B cell (primary cell): Measurements from ENCODE around the gene AMBN. TPM values are rescaled to one million over a fixed set of nuclear protein-coding genes. Genes with fewer than 3 reads are reported as not detected.

Source experiments
- ATAC-seq: fragments of 200-7000 bp; cut with Tn5 transposase; one replicate; pipeline ENCODE4 v1.10.0; 2021; ENCODE audit warnings: low read depth, mild to moderate bottlenecking, moderate number of reproducible peaks, moderate library complexity
- CTCF ChIA-PET: fragments of 350-600 bp; sonication (Branson Sonifier 250); formaldehyde crosslinking; loops from one replicate; lab custom pipeline; 2021; ENCODE audit warnings: antibody characterized with exemption, inconsistent platforms; lab: Charles Lee
- POLR2A ChIA-PET: fragments of 350-600 bp; sonication (Branson Sonifier 250); formaldehyde crosslinking; loops from one replicate; lab custom pipeline; 2021; ENCODE audit warnings: antibody characterized with exemption; lab: Charles Lee
- DNase-seq: peaks from one replicate; pipeline ENCODE4 v3.0.0; 2013
- H2AFZ ChIP-seq: 2 replicates; pipeline ENCODE4 v1.6.1; 2012; ENCODE audit warnings: mild to moderate bottlenecking, low read depth, low read length; ENCODE audit not compliant: insufficient read depth, poor library complexity, severe bottlenecking
- H3K27ac ChIP-seq, 2 donors: 1 replicate in 1 of 2; 2 replicates in 1 of 2; pipeline ENCODE4 v1.5.1; 2012 to 2013; ENCODE audit warnings: low read length in 2 of 2, mild to moderate bottlenecking in 2 of 2, moderate library complexity in 1 of 2
- H3K27me3 ChIP-seq, 4 experiments: fragments of 200-600 bp in 1 of 4; sonication (generic) in 1 of 4; replicated peaks in 1 of 4; 1 replicate in 2 of 4; 2 replicates in 2 of 4; pipeline versions ENCODE4 v1.6.1 to v1.7.0; 2013 to 2016; ENCODE audit warnings: low read length in 3 of 4, mild to moderate bottlenecking in 2 of 4, mixed read lengths in 1 of 4, moderate library complexity in 1 of 4; ENCODE audit not compliant: insufficient read depth in 4 of 4, control insufficient read depth in 3 of 4; ENCODE audit errors: control extremely low read depth in 1 of 4
- H3K36me3 ChIP-seq, 2 experiments: replicated peaks in 1 of 2; 1 replicate in 1 of 2; 2 replicates in 1 of 2; pipeline versions ENCODE4 v1.6.1 to v1.7.1; 2013; ENCODE audit warnings: low read length in 1 of 2; ENCODE audit not compliant: insufficient read depth in 2 of 2, control insufficient read depth in 1 of 2; ENCODE audit errors: control extremely low read depth in 1 of 2, extremely low read depth in 1 of 2
- H3K4me1 ChIP-seq, 2 donors: fragments of 200-600 bp in 1 of 2; sonication (generic) in 1 of 2; 1 replicate in 1 of 2; 2 replicates in 1 of 2; pipeline versions ENCODE4 v1.5.1 to v1.6.1; 2013 to 2017; ENCODE audit warnings: low read length in 2 of 2; ENCODE audit not compliant: control insufficient read depth in 2 of 2, insufficient read depth in 2 of 2
- H3K4me2 ChIP-seq: replicated peaks from 2 replicates; pipeline ENCODE3; 2012; ENCODE audit warnings: mild to moderate bottlenecking, low read depth, low read length; ENCODE audit not compliant: poor library complexity, severe bottlenecking
- H3K4me3 ChIP-seq, 5 experiments: fragments of 200-600 bp in 1 of 5; sonication (generic) in 1 of 5; 1 replicate in 3 of 5; 2 replicates in 2 of 5; pipeline versions ENCODE4 v1.5.1 to v1.7.0; 2011 to 2016; ENCODE audit warnings: low read length in 4 of 5, mild to moderate bottlenecking in 4 of 5, low read depth in 2 of 5, control low read depth in 1 of 5, moderate library complexity in 1 of 5; ENCODE audit not compliant: insufficient read depth in 1 of 5; ENCODE audit errors: control extremely low read depth in 1 of 5, extremely low read depth in 1 of 5
- H3K79me2 ChIP-seq: fragments of 200-600 bp; sonication (generic); one replicate; pipeline ENCODE4 v1.6.0; 2016; ENCODE audit warnings: low read length; ENCODE audit not compliant: control insufficient read depth, insufficient read depth
- H3K9ac ChIP-seq: fragments of 200-600 bp; sonication (generic); 2 replicates; pipeline ENCODE4 v1.6.1; 2017; ENCODE audit warnings: mild to moderate bottlenecking, low read length, moderate library complexity
- H3K9me3 ChIP-seq, 3 donors: one replicate each; pipeline versions ENCODE4 v1.6.1 to v1.7.1; 2013; ENCODE audit warnings: low read length in 2 of 3; ENCODE audit not compliant: control insufficient read depth in 2 of 3, insufficient read depth in 1 of 3; ENCODE audit errors: control extremely low read depth in 1 of 3
- H4K20me1 ChIP-seq: 2 replicates; pipeline ENCODE4 v1.6.0; 2012; ENCODE audit warnings: mild to moderate bottlenecking, low read length; ENCODE audit not compliant: insufficient read depth, control insufficient read depth, poor library complexity, severe bottlenecking
- H3K27ac Mint-ChIP-seq: one replicate; pipeline ENCODE4 v1.8.0; 2021; ENCODE audit warnings: mixed read lengths
- H3K27me3 Mint-ChIP-seq: one replicate; pipeline ENCODE4 v1.8.0; 2021; ENCODE audit warnings: mixed read lengths
- H3K4me1 Mint-ChIP-seq: one replicate; pipeline ENCODE4 v1.8.0; 2021; ENCODE audit warnings: mixed read lengths
- H3K4me3 Mint-ChIP-seq: one replicate; pipeline ENCODE4 v1.8.0; 2021; ENCODE audit warnings: mixed read lengths
- H3K9me3 Mint-ChIP-seq: one replicate; pipeline ENCODE4 v1.8.0; 2022; ENCODE audit warnings: mixed read lengths; ENCODE audit not compliant: insufficient read depth
- CTCF ChIP-seq: fragments of 200-600 bp; IDR thresholded peaks from one replicate; pipeline ENCODE4 v1.8.0; 2022; ENCODE audit warnings: antibody characterized with exemption, mild to moderate bottlenecking
- EZH2 ChIP-seq: IDR thresholded peaks from 2 replicates; pipeline ENCODE4 v1.6.1; 2012; ENCODE audit warnings: borderline replicate concordance, low read depth, mild to moderate bottlenecking, moderate library complexity, low read length; ENCODE audit not compliant: insufficient read depth, poor library complexity, severe bottlenecking
- WGBS: methylation state at CpG from one replicate; pipeline ENCODE4 v1.1.5; 2013; ENCODE audit warnings: missing lambda C conversion rate; ENCODE audit not compliant: insufficient coverage; 5-methylcytosine and 5-hydroxymethylcytosine counted together
- intact Hi-C: fragments of 100-400 bp; cut with micrococcal nuclease; formaldehyde crosslinking; loops from one replicate; pipeline ENCODE4 v1.10.0; 2022
- polyA plus RNA-seq: library from polyadenylated mRNA; depleted of rRNA; stranded (reverse); fragments of >200 nt; gene quantifications from 2 replicates; pipeline ENCODE4 v1.2.3, GENCODE V29; 2012
- total RNA-seq, 2 donors: library from RNA; stranded (reverse); fragments of 120-200 nt in 1 of 2; gene quantifications; 1 replicate in 1 of 2; 2 replicates in 1 of 2; pipeline versions ENCODE4 v1.2.3 to v1.2.4, GENCODE V29; 2013 to 2022

Gene AMBN
- total and polyA plus RNA-seq, 2 donors (not counting 1 experiment from before 2014, with no cell fraction given): not detected

- Histone ChIP-seq H3K79me2 (no peaks in the 10 kb centered on the region), H3K4me3 (no peak overlapping the region), H3K9me3 (no peaks in the 10 kb centered on the region), H3K27ac (no peak overlapping the region), H3K27me3 (no peaks in the 10 kb centered on the region), H2AFZ (peak overlapping the region; percentile 29), H3K9ac (no peak overlapping the region), H3K4me2 (peak overlapping the region; percentile 10), H3K4me1 (peaks cover 6 to 12% of the 10 kb centered on the region in 2 donors), H4K20me1 (no peaks in the 10 kb centered on the region), H3K36me3 (peaks cover 6 to 24% of the 10 kb centered on the region in 2 experiments)
- ChIA-PET POLR2A (interaction anchor here (0.6 to 1.3 kb wide), 2 partner anchors 9 to 36 kb away, joined by 3 to 11 read pairs; no protein-coding TSS in a partner anchor), CTCF (interaction anchor here (0.6 to 1.8 kb wide), 41 partner anchors 8 to 1653 kb away, joined by 3 to 19 read pairs (median 4); partner anchors contain the start of genes GRSF1, JCHAIN, MOB1B and UTP3)
- H3K4me3 Mint-ChIP-seq: no peak overlapping the region
- no CpG with 5 or more reads among the region's 4 CpGs for WGBS
- peak; percentile 77 for TF ChIP-seq CTCF
- TF ChIP-seq EZH2: no peak
- H3K27ac Mint-ChIP-seq: no peak overlapping the region
- no peaks in the 10 kb centered on the region for H3K27me3 Mint-ChIP-seq
- intact Hi-C loops: loop anchor here (1.0 to 2.0 kb wide), 5 partner anchors 36 to 358 kb away; partner anchors contain the start of genes GRSF1 and UTP3
- peak; percentile 63 for ATAC-seq
- peak; percentile 62 for DNase-seq
- peaks cover 8% of the 10 kb centered on the region for H3K4me1 Mint-ChIP-seq
- H3K9me3 Mint-ChIP-seq: no peaks in the 10 kb centered on the region
Observed at GRCh38 chr4:70651864-70652506, 59.9 kb downstream of the AMBN start.

GRCh38 chr4:70654605-70655011, 62.6 kb downstream of the AMBN start:
- Histone ChIP-seq H3K36me3 (peaks cover 6 to 44% of the 10 kb centered on the region in 2 experiments), H3K4me2 (no peak overlapping the region)
- POLR2A ChIA-PET: no interaction called here

More at GRCh38 chr4:70654605-70655011, 62.6 kb downstream of the AMBN start:
- no peaks in the 10 kb centered on the region for H4K20me1 ChIP-seq
- TF ChIP-seq CTCF (no peak), EZH2 (no peak)
- Mint-ChIP-seq H3K9me3 (no peaks in the 10 kb centered on the region), H3K27ac (peak overlapping the region; percentile 62), H3K4me1 (peaks cover 18% of the 10 kb centered on the region), H3K4me3 (no peak overlapping the region), H3K27me3 (no peaks in the 10 kb centered on the region)
- H3K27ac ChIP-seq: no peak overlapping the region
- no peak overlapping the region for H3K9ac ChIP-seq
- no peaks in the 10 kb centered on the region for H3K79me2 ChIP-seq
- H3K4me1 ChIP-seq: peaks cover 6 to 16% of the 10 kb centered on the region in 2 donors
- intact Hi-C loops: no loop called here
- WGBS: no CpG with 5 or more reads among the region's 5 CpGs
- H3K9me3 ChIP-seq: no peaks in the 10 kb centered on the region
- H3K27me3 ChIP-seq: no peaks in the 10 kb centered on the region
- CTCF ChIA-PET: interaction anchor here (0.6 to 1.3 kb wide), 3 partner anchors 9 to 357 kb away, joined by 3 to 6 read pairs (median 5); no protein-coding TSS in a partner anchor
- no peak overlapping the region for H3K4me3 ChIP-seq
- no peak for DNase-seq
- no peak for ATAC-seq
- H2AFZ ChIP-seq: no peak overlapping the region
